DOHH2 (cell line): ENCODE results near the gene IL16.
"Not testable (repeated sequence)": the region's sequence is repeated elsewhere in the genome, so short reads cannot be mapped to it uniquely, and the experiment has no call there.

Experiments
- CTCF ChIP-seq: fragments of 200-600 bp; sonication (generic); IDR thresholded peaks from one replicate; pipeline ENCODE4 v1.5.1; 2014; ENCODE audit warnings: antibody characterized with exemption, mild to moderate bottlenecking, low read depth, low read length; ENCODE audit not compliant: poor library complexity, severe bottlenecking
- EZH2phosphoT487 ChIP-seq: fragments of 200-600 bp; sonication (generic); IDR thresholded peaks from 2 replicates; pipeline ENCODE4 v1.6.1; 2017; ENCODE audit warnings: borderline replicate concordance, mild to moderate bottlenecking, antibody characterized with exemption, low read length, moderate library complexity, mixed read lengths

GRCh38 chr15:81331141-81331540, 134.5 kb downstream of the IL16 start:
- not testable (repeated sequence) for TF ChIP-seq CTCF, EZH2phosphoT487
